Fibroblast of lung (primary cell): ENCODE data around the gene COQ10B.

Experiments
- CTCF ChIP-seq, 2 donors: IDR thresholded peaks in 1 of 2; conservative IDR thresholded peaks in 1 of 2; 1 replicate in 1 of 2; 2 replicates in 1 of 2; pipeline ENCODE4 v1.5.1; 2011 to 2012; ENCODE audit warnings: low read length in 2 of 2, control low read depth in 1 of 2, inconsistent platforms in 1 of 2, low read depth in 1 of 2, mild to moderate bottlenecking in 1 of 2
- EZH2 ChIP-seq: IDR thresholded peaks from 2 replicates; pipeline ENCODE4 v1.5.1; 2012; ENCODE audit warnings: low read length, control low read depth, mild to moderate bottlenecking; ENCODE audit errors: missing control alignments

DNA sequence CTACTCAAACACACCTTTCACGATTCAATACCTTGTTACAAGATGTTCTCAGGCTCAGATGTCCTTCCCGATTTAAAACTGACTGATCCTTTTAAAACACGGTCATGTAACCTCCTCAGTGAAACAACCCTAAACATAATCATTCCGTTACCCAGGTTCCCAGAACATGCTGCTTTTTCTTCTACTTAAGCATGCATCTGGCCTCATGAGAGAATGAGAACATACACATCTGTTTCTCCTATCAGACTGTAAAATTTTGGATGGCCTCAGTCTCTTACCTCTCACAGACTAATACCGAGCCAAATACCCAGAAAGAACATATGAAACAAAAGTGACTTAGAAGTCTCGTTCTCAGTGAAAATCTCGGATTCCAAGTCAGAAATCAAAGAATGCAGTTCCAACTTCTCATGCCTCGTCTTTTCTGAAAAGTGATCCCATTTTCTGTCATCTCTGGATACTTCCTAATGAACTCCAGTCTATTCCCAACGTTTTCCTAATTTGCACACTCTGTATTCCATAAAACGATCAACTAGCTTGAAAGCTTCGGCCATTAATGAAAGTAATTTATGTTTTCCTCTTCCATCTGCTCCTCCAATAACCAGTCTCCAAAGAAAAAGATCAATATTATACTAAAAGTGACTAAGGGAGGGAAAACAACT is 19.4 kb upstream of the COQ10B start:
- TF ChIP-seq EZH2 (no peak), CTCF (conservative IDR thresholded peaks at IDR 0.05 in 1 of 2, IDR thresholded peaks at IDR 0.05 in 1 of 2; ENCODE audit: low read depth in 1 of 2, low read length in 2 of 2) (no peak)
